HK-2 (cell line): ENCODE data around the gene ITGB4.
"Not testable (repeated sequence)": the region's sequence is repeated elsewhere in the genome, so short reads cannot be mapped to it uniquely, and the experiment has no call there.

ENCODE experiments used
- DNase-seq: peaks from one replicate; pipeline ENCODE4 v3.0.0-alpha.2; 2018; ENCODE audit not compliant: unreplicated experiment

Gene ITGB4

DNA sequence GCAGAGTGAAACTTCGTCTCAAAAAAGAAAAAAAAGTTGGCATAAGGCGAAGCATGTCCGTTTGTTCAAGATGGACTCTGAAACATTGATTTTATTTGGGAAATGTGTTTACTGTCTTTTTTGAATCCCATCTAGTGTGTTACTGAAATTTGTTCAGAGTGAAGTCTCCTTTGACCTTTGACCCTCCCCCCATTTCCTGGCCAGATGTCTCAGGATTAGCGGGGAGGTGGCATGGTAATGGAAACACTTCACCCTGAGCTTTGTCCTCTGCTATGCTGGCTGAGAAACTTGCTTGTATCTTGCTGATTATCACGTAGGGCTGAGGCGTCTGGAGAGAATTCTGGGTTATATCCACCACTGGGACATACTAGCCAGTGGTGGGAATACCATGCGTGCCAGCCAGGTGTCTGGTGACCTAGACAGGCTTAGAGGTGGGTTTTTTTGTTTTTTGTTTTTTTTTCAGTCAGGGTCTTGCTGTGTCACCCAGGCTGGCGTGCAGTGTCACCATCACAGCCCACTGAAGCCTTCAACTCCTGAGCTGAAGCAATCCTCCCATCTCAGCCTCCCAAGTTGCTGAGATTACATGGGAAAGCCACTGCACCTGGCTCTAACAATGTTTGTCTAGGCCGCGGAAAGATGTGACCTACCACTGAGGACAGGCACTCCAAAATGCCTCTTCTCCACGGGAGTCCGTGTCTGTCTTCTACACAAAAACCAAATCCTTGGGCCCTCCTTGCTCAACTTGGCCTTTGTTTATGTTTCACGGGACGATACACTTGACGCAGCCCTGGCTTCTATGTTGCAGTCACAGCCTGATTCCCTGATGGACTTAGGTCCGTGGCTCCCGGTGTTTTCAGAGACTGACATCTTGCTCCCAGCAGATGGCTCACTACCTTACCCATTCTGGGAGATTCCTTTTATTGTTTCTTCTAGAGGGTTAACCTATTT lies 50.3 kb downstream of the ITGB4 start:
- DNase-seq: no peak

DNA sequence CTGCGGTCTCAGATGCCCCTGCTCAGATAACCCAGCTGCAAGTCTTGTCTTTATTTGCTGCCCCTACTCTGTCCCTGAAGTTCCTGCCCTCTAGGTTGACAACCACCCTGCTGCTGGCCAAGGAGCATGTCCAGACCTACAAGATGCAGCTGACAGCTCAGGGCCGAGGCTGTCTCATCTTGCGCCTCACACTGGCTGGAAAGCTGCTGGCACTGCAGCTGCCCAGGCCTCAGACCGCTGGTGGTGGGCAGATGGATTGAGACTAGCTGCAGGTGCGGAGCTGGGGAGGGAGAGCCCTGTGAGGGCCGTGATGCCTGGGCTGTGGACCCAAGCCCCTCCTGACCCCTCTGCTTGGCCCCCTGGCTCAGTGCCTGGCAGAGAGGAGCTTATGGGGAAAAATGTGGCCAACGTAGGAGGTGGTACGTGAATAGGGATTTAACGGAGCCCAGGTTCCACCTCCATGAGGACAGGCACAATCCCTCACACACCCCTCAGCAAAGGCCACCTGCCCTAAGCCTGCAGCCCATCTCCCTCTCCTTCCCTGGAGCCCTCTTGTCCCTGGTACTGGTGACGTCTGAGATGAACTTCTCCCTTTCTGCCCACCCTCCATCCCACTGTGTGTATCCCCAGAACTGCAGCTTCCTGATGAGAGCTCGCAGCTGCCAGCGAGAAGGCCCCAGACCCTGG lies 52.0 kb downstream of the ITGB4 start:
- DNase-seq: no peak

DNA sequence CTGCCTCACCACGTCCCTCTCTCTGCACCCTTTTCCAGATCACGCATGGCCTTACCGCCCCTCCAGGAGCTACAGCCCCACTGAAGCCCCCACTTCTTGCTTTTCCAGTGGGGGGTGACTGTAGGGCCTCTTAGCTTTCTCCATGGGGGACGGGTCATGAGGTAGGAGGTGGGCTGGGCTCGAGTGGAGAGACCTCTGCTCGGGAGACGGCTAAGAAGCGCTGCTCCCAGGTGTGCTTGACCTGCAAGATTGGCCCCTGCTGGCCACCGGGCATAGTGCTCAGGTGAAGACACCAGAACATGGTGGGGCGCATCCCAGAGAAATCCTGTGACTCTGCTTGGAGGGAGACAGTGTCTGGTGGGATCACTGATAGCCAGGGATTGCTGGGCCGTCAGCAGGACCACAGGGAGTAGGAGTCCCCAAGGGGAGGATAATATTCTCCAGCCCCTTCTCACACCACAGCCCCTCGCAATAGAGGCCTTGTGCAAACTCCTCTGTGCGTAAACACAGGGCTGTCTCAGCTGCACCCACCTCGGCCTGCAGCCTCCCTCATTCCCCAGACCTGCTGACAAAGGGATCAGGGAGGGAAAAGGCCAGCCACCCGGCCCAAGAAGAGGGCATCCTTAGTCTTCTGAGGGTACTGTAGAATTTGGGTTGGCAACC lies 52.7 kb downstream of the ITGB4 start:
- DNase-seq: no peak

DNA sequence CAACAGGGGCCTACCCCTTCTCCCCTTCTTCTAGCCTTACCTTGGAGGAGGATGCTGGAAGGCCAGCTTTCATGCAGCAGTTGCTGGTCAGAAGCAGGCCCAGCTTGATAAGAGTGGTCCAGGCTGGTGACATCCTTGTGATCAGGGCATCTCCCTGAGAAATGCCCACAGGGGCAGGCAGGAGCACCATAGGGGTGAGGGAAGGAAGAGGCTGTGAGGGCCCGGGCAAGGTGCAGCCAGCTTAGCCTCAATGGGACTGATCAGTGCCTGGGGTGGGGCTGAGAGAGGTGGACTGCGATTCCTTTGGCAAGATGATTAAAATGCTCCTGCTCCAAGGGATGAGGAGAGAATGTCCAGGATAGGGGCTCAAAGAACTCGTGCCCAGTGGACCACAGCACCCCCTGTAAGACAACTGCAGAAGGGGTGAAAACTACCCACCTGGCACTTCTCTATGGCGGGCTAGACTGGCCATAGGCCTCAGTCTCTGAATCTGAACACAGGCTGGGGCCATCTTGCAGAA lies 53.3 kb downstream of the ITGB4 start:
- no peak for DNase-seq

DNA sequence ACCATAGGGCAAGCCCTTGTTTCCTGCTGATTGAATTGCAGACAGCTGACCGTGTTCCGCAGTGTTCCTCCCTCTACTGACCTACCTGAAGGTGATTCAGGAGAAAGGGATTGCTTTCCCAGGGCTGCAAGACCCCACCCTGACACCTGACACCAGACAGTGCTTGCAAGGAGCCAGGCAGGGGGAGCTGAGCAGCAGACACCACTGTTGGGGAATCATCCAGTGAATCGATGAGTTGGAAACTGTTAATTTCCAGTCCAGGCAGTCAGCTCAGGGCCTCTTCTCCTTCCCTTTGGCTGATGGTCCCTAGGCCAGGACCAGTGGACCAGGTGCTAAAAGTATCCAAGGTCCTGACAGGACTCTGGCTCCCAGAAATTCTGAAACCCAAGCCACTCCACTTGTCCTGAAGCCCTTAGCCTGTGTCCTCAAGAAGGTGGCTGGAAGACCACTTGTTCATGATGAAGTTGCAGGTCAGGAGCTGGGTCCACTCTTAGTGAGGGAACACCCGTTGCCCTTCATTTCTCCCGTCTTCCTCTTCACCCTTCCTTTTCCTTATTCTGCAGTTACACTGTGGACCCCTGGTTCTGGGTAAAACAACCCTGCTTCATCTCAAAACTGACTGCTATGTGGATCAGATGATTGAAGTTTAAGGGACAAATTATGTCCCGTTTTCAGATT lies 53.9 kb downstream of the ITGB4 start:
- no peak for DNase-seq

DNA sequence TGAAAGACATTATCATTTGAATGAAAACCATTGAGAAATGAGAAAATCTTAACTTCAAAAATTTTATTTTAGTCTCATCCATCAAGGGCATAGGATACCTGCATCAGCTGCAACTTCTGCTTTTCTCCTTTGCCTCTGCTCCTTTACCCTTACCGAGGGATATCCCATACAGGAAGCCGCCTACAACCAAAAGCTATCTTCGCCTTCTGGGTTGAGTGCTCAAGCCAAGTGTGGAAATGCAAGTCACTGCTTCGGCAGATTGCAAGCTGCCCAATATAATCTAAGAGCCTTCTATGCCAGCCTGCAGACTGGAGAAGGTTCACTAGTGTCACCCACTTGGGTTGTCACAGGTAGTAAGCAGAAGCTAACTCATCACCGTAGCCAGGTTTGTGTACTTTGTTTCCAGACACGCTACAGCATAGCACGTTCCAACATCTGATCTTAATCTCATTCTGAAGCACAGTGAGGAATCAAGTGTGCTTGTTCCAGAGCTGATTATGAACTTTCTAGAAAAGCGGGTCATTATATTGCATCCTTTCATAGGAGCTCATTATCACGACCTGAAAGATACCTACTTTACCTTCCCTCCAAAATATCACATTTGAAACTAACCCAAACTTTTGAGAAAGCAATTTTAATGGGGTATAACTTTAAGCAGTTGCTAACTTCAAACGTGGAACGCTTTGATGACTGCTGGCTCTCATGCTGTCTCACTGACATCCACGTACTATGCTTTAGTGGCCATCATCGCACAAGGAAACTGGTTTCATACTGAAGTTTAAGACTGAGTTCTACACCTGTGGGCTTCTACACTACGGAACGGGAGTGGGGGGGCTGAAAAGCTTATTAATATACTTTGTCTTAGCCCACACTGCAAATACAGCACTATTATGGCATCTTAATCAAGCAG lies 55.4 kb downstream of the ITGB4 start:
- DNase-seq: no peak

DNA sequence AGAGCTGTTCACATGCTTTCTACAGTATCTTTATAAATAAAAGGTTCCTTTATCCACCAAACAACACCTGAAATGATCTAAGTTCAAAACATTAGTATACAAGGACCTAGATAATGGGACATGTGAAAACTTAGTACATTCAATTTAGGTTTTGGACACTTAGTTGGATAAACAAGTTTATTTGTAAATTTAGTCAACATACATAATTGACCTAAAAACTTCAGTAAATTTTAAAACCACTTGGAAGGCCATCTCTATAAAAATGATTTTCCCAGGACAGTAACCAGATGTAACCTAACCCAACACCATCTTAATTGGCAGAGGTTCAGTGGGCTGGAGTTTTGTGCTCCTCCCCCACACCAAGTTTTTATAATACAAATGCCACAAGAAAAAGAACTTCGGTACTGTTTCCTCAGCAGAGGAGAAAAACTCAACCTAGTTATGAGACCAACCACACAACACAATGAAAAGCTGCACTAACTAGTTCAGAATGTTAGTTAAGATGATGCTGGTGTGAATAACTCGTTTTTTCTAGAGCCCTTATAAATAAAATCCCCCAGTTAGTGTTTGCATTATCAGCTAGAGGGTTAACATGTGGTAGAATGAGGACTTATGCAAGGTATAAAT lies 56.1 kb downstream of the ITGB4 start:
- DNase-seq: no peak

DNA sequence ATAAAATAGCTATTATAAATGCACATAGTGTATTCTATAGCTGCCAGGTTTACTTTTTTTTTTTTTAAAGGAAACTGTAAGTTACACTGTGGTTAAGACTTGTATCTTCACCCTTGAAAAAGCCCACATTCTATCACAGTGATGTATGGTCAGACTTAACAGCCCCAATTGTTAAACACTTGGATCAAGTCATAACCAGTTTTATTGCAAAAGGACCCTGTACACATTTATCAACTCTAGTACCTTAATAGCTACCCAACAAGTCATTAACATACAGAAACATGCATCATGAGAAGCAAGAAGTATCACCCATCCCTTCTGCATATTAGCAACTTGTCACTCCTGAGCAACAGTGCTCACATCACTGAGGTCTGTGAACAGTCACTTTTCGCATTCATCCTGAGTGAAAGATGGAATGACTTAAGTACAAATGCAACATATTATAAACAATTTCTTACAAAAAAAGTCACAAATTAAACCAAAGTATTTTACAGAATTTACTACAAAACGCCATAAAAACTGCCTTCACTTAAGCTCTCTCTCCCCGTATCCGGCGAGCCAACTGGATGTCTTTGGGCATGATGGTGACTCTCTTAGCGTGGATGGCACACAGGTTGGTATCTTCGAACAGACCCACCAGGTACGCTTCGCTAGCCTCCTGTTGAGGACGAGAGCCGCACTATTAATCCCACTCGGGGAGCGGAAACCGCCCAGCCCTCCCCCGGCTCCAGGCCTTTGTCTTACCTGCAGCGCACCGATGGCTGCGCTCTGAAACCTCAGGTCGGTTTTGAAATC lies 57.0 kb downstream of the ITGB4 start:
- DNase-seq: not testable (repeated sequence)

DNA sequence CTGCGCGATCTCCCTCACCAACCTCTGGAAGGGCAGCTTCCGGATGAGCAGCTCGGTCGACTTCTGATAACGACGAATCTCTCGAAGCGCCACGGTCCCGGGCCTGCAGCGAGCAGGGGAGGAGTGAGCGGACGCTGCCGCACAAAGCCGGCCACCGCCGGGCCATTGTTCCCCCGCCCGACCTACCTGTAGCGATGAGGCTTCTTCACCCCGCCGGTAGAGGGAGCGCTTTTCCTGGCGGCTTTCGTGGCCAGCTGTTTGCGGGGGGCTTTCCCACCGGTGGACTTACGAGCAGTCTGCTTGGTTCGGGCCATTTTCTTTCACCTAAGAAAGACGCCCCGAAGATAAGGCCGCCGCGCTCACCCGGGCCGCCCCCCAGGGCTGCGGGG lies 57.6 kb downstream of the ITGB4 start:
- DNase-seq: no peak

DNA sequence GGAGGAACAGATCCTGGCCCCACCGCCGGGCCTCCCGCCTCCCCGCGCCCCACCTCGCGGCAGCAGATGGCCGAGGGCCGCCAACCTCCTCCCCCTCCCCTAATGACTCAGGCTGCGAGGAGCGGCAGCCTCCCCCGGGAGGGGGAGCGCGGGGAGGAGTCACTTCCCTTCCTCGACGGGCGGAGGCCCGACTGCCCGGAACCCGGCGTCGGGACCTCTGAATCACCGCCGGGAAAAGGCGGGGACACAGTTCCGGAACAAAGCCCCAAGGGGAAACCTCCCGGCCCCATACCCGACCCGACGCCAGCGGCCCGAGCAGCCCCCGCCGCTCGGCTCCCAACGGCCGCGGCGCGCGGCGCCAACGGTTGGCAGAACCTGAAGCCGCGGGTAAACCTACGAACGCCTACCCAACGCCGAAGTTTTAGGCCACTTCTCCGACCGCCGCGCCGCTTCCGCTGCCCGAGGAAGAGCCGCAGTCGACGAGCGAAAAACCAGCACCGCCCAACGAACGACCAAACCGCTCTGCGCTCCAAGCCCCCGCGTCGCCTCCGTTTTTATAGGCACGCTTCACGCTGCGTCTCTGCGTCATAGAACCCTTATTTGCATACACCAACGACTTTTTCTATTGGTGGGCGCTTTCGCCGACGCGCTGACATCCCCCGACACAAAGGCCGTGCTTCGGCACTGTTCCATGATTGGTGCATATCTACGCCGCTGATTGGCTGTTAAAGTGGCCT lies 58.2 kb downstream of the ITGB4 start:
- DNase-seq: peak; percentile 96

DNA sequence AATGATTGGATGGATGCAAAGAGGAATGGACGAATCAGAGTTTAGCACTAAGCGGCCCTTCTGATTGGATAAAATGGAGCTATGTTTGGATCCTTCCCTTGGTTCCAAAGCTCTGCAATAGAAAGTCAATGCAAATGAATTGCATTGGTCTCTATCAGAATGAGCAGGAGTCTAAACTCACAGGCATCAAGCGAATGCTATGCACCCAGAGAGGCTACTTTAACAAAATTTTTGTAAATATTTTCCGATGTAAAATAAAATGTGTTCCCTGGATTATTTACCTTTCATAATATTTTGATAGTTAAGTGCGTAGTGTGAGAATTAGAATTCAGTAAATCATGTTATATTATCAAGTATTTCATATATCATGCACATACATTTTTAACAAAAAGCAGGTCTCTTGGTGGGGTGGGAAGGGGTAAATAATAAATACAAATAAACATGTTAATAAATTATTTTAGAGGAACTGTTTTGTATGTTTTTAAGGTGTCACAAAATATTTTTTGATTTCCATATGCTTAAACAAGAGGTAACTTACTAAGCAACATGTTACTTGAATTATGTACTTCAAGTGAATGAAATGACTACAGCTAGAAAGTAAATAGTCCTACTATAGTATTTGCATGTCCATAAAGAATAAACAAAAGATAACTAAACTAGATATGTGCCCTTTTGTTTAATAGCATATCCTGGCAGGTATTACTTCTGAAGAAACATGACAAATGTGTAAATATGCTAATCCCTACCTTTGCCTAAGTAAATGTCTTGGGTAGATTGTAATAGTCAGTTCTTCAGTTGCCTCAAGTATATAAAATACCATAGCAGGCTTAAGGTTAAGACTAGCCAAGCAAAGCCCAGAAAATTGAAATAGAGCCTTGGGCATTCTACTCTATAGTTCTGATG lies 59.0 kb downstream of the ITGB4 start:
- DNase-seq: no peak

DNA sequence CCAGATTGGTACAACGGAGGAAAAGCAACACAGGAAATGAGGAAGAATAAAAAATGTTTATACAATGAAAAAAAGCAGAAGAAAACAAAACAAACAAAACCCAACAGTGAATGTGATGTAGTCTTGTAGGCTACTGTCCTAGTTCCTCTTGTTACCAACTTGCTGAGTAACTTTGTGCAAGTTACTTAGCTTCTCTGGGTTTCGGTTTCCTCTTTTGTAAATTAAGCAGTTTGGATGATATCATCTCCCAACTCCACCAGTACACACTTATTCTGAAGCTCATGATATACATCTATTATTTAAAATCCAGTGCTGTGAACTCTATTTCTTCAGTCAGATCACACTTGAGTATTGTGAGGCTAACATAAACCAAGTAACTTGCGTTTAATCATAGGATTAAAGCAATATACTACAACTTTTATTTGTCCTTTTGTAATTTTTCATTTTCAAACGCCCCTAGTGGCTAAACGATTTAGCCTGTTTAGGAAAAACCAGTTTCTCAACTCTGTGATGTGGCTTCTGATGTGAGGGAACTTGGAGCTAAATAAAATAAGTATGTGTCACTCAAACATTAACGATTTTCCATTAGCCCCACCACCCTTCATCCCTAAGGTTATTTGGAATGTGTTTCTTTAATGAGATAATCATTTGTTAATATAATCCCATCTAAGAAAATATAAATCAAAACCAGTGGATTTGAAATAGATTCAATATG lies 62.0 kb downstream of the ITGB4 start:
- no peak for DNase-seq

DNA sequence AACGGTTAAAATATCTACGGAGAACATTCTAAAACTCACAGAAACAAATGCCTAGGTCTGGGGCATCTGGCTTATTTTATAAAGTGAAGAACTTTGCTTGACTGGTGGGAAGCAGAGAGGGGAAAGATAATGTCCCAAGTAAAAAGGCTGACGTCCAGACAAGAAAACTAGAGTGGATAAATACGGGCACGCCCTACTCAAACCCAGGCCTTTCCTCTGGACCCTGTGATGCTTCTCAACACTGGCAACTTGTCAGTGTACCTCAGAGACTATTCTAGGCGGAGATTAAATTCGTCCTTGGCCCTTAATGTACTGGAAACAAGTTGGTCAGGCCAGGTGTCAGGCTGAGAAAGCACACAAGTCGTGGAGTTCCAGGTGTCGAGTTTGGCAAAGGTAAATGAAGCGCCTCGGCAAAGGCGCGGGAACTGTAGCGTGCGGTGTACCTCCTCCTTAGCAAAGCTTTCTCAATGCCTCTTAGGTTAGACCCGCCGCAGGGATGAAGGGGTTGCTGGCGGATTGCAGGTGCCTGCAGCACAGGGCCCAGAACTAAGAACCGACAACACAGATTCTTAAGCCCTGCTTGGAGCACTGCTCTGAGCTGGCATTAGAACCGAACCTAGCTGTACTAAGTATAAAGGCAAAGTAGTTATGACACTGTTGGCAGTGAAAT lies 62.7 kb downstream of the ITGB4 start:
- no peak for DNase-seq

DNA sequence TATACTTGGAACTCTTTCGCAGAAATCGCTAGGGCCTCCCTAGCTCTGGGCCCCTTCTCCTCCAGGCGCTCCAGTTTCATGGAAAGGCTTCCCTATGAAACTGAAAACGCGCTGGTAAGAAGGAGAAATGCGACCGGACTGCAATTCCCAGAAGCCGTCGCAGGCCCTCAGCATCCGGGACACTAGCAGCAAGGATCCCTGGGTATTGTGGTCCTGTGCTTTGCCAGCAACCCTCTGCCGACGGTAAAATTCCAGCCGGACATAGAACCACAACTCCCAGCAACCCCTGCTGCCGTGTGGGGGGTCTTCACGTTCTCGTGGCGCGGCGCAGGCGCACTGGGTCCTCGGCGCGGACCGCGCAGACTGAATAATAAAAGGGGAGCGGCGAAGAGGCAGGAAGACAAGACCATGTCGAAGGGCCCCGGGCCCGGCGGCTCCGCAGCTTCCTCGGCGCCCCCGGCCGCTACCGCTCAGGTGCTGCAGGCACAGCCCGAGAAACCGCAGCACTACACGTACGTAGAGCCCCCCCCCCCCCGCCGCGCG lies 63.3 kb downstream of the ITGB4 start, which contains the start of gene UNK:
UNK (plus strand) TSS at position 334 of the 543 bp plus-strand sequence; CDS start at position 409, 75 bp downstream.
- peak; percentile 98 for DNase-seq

DNA sequence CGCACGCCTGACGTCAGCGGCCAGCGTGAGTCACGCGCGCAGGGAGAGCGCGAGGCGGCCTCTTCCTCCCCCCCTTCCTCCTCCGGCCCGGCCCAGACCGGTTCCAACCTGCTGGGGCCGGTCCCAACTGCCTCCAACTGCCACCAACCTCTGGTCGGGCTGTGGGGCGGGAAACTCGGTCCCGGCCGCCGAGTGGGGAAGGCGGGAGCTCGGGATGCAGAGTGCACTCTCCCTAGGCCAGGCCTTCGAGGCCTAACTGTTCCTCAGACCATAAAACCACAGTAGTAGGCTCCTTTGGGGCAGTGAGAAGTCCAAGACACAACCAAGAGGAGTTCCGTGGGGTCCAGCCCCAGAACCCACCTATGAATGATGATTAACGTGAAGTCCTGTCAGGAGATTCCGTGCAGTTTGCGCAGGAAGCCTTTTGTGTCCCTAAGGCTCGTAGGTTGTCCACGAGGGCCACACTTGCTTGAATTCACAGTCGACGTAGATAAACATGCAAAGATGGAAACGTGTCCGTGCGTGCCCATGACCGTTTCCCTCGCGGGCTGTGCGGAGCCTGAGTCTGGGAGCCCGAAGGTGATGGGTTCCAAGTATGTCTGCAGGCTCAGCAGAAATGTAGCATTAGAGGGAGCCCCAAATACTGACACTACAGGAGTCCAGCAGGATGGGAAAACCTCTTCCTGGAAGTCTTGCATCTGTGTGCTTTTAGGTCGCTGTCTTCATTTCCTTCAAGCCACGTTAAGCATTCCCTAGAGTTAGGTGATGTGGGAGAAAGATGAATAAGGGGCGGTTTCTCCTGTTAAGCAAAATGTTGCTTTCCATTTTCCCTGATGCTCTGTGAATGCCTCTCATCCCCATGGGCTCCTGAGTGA lies 64.0 kb downstream of the ITGB4 start:
- DNase-seq: peak; percentile 93
